ENCODE data around the gene HYLS1. TPM values are rescaled to one million over a fixed set of nuclear protein-coding genes. Genes with fewer than 3 reads are reported as not detected.

HYLS1 gene
- total and polyA plus RNA-seq, 9 of the 15 experiments (the other 6 are each of a cell fraction or from before 2014, with no cell fraction given): 2.7 to 8.2 (median 4.8) TPM

- TF ChIP-seq MGA (IDR thresholded peaks at IDR 0.05) (peak; percentile 93), ZBTB40 (IDR thresholded peaks at IDR 0.05) (peak; percentile 54), ZBTB40 (CRISPR knock-in tag; IDR thresholded peaks at IDR 0.05) (no peak)
Observed at GRCh38 chr11:125887373-125888324, at the start of gene HYLS1 (continued).

Data from K562 (cell line).